SK-N-SH (cell line): ENCODE measurements around the gene DCLK1.
"Not testable (repeated sequence)": the region's sequence is repeated elsewhere in the genome, so short reads cannot be mapped to it uniquely, and the experiment has no call there.

Experiments
- EZH2phosphoT487 ChIP-seq: fragments of 200-600 bp; sonication (generic); IDR thresholded peaks from 2 replicates; pipeline ENCODE4 v1.6.1; 2017; ENCODE audit warnings: low read depth, mixed run types, mild to moderate bottlenecking, antibody characterized with exemption, moderate library complexity, borderline replicate concordance
- FOXM1 ChIP-seq: IDR thresholded peaks from 2 replicates; pipeline ENCODE4 v1.4.0; 2012; ENCODE audit warnings: low read depth, mild to moderate bottlenecking
- POLR2AphosphoS5 ChIP-seq: IDR thresholded peaks from 2 replicates; pipeline ENCODE4 v1.6.1; 2012; ENCODE audit warnings: low read depth, low read length
- RAD21 ChIP-seq: IDR thresholded peaks from 2 replicates; pipeline ENCODE4 v1.6.1; 2012; ENCODE audit warnings: mild to moderate bottlenecking, low read length
- TEAD4 ChIP-seq: IDR thresholded peaks from 2 replicates; pipeline ENCODE4 v1.4.0; 2012; ENCODE audit warnings: mild to moderate bottlenecking, borderline replicate concordance; ENCODE audit not compliant: insufficient read depth
- YY1 ChIP-seq: IDR thresholded peaks from 2 replicates; pipeline ENCODE4 v1.4.0; 2012; ENCODE audit warnings: low read depth, mild to moderate bottlenecking
- TF ChIP-seq, protein P1 (sequence below): fragments of 200-600 bp; sonication (generic); IDR thresholded peaks from 2 replicates; pipeline ENCODE4 v1.6.1; 2017; ENCODE audit warnings: antibody characterized with exemption, mild to moderate bottlenecking, moderate library complexity
- TF ChIP-seq, protein P2 (sequence below): IDR thresholded peaks from 2 replicates; pipeline ENCODE4 v1.6.1; 2012; ENCODE audit warnings: mild to moderate bottlenecking, low read depth, low read length, moderate library complexity

- TF ChIP-seq, protein P1, sequence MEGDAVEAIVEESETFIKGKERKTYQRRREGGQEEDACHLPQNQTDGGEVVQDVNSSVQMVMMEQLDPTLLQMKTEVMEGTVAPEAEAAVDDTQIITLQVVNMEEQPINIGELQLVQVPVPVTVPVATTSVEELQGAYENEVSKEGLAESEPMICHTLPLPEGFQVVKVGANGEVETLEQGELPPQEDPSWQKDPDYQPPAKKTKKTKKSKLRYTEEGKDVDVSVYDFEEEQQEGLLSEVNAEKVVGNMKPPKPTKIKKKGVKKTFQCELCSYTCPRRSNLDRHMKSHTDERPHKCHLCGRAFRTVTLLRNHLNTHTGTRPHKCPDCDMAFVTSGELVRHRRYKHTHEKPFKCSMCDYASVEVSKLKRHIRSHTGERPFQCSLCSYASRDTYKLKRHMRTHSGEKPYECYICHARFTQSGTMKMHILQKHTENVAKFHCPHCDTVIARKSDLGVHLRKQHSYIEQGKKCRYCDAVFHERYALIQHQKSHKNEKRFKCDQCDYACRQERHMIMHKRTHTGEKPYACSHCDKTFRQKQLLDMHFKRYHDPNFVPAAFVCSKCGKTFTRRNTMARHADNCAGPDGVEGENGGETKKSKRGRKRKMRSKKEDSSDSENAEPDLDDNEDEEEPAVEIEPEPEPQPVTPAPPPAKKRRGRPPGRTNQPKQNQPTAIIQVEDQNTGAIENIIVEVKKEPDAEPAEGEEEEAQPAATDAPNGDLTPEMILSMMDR, result not testable (repeated sequence)
- TF ChIP-seq RAD21, FOXM1, YY1, TEAD4, POLR2AphosphoS5, EZH2phosphoT487: not testable (repeated sequence)
- TF ChIP-seq, protein P2, sequence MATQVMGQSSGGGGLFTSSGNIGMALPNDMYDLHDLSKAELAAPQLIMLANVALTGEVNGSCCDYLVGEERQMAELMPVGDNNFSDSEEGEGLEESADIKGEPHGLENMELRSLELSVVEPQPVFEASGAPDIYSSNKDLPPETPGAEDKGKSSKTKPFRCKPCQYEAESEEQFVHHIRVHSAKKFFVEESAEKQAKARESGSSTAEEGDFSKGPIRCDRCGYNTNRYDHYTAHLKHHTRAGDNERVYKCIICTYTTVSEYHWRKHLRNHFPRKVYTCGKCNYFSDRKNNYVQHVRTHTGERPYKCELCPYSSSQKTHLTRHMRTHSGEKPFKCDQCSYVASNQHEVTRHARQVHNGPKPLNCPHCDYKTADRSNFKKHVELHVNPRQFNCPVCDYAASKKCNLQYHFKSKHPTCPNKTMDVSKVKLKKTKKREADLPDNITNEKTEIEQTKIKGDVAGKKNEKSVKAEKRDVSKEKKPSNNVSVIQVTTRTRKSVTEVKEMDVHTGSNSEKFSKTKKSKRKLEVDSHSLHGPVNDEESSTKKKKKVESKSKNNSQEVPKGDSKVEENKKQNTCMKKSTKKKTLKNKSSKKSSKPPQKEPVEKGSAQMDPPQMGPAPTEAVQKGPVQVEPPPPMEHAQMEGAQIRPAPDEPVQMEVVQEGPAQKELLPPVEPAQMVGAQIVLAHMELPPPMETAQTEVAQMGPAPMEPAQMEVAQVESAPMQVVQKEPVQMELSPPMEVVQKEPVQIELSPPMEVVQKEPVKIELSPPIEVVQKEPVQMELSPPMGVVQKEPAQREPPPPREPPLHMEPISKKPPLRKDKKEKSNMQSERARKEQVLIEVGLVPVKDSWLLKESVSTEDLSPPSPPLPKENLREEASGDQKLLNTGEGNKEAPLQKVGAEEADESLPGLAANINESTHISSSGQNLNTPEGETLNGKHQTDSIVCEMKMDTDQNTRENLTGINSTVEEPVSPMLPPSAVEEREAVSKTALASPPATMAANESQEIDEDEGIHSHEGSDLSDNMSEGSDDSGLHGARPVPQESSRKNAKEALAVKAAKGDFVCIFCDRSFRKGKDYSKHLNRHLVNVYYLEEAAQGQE, result not testable (repeated sequence)
Measured at GRCh38 chr13:36101907-36102306, 29.3 kb downstream of the DCLK1 start.
